Uterus (tissue), 4 donors: ENCODE data around the gene GLS. TPM values are rescaled to one million over a fixed set of nuclear protein-coding genes. Genes with fewer than 3 reads are reported as not detected.
"Not testable (repeated sequence)": the region's sequence is repeated elsewhere in the genome, so short reads cannot be mapped to it uniquely, and the experiment has no call there.

Source experiments
- DNase-seq, 2 donors: peaks; one replicate each; pipeline ENCODE4 v3.0.0-alpha.2; 2019 to 2020
- H3K27ac ChIP-seq, 2 donors: fragments of 200-600 bp; sonication (generic); 1 replicate in 1 of 2; 2 replicates in 1 of 2; pipeline ENCODE4 v1.5.1; 2016 to 2018
- H3K27me3 ChIP-seq, 2 donors: fragments of 200-600 bp; sonication (generic); one replicate each; pipeline ENCODE4 v1.5.1; 2018 to 2019; ENCODE audit warnings: control low read depth in 1 of 2
- H3K36me3 ChIP-seq, 2 donors: fragments of 200-600 bp; sonication (generic); one replicate each; pipeline ENCODE4 v1.5.1; 2019; ENCODE audit warnings: control low read depth in 1 of 2
- H3K4me1 ChIP-seq, 2 donors: fragments of 200-600 bp; sonication (generic); one replicate each; pipeline ENCODE4 v1.5.1; 2018 to 2019; ENCODE audit warnings: control low read depth in 1 of 2
- H3K4me3 ChIP-seq, 2 donors: fragments of 200-600 bp; sonication (generic); 1 replicate in 1 of 2; 2 replicates in 1 of 2; pipeline ENCODE4 v1.5.1; 2018 to 2019; ENCODE audit warnings: mild to moderate bottlenecking in 1 of 2
- H3K9me3 ChIP-seq, 2 donors: fragments of 200-600 bp; sonication (generic); one replicate each; pipeline ENCODE4 v1.5.1; 2019; ENCODE audit warnings: control low read depth in 1 of 2
- POLR2A ChIP-seq, 2 donors: fragments of 450-650 bp; IDR thresholded peaks; one replicate each; pipeline ENCODE4 v1.6.1; 2016; ENCODE audit warnings: antibody characterized with exemption in 2 of 2, mild to moderate bottlenecking in 1 of 2, moderate library complexity in 1 of 2
- intact Hi-C: fragments of 100-400 bp; cut with DNase I; formaldehyde crosslinking; loops from one replicate; pipeline ENCODE4 v1.15.1; 2023; ENCODE audit warnings: low total_unique reads
- total RNA-seq, 4 donors: library from RNA; depleted of rRNA in 3 of 4; stranded (reverse); fragments of >200 nt in 3 of 4; gene quantifications; one replicate each; pipeline versions ENCODE4 v1.1.0 to v1.2.4, GENCODE V29; 2014 to 2023
- TF ChIP-seq, protein P1 (sequence below), 4 experiments: fragments of 200-600 bp in 2 of 4; fragments of 450-650 bp in 2 of 4; sonication (generic) in 2 of 4; IDR thresholded peaks; one replicate each; pipeline ENCODE4 v1.5.1; 2016 to 2019; ENCODE audit warnings: antibody characterized with exemption in 4 of 4, mild to moderate bottlenecking in 2 of 4, moderate library complexity in 1 of 4
- donor health status: DM: yes; HTN: yes; CAD: no.

GLS gene
- total RNA-seq, 4 donors from 2014 or later, result 89.7 to 202 (median 156) TPM

DNA sequence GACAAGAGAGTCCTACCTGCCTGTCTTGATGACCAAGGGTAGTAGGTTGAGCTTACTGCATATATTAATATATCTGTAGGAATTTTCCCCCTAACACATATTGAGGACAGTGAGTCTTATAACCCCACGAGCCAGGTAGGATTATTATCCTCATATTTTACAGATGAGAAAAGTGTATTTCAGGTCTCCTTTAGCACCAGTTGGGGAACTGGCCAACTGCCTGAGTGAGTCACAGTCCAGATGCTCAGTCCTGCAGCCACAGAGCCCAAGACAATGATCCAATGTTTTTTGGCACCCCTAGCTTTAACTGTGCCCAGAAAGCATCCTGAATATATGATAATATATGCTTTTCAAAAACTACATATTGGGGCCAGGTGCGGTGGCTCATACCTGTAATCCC, 30.8 kb upstream of the GLS start:
- no peak overlapping the region for H3K4me3 ChIP-seq
- no peaks in the 10 kb centered on the region for H3K27me3 ChIP-seq
- H3K4me1 ChIP-seq, result no peaks in the 10 kb centered on the region
- no peaks in the 10 kb centered on the region for H3K36me3 ChIP-seq
- no peak for DNase-seq
- no peak overlapping the region for H3K27ac ChIP-seq
- H3K9me3 ChIP-seq, result no peaks in the 10 kb centered on the region
- intact Hi-C loops, result no loop called here
- no peak for TF ChIP-seq POLR2A (IDR thresholded peaks at IDR 0.05)
- TF ChIP-seq, protein P1, sequence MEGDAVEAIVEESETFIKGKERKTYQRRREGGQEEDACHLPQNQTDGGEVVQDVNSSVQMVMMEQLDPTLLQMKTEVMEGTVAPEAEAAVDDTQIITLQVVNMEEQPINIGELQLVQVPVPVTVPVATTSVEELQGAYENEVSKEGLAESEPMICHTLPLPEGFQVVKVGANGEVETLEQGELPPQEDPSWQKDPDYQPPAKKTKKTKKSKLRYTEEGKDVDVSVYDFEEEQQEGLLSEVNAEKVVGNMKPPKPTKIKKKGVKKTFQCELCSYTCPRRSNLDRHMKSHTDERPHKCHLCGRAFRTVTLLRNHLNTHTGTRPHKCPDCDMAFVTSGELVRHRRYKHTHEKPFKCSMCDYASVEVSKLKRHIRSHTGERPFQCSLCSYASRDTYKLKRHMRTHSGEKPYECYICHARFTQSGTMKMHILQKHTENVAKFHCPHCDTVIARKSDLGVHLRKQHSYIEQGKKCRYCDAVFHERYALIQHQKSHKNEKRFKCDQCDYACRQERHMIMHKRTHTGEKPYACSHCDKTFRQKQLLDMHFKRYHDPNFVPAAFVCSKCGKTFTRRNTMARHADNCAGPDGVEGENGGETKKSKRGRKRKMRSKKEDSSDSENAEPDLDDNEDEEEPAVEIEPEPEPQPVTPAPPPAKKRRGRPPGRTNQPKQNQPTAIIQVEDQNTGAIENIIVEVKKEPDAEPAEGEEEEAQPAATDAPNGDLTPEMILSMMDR (IDR thresholded peaks at IDR 0.05), result no peak

DNA sequence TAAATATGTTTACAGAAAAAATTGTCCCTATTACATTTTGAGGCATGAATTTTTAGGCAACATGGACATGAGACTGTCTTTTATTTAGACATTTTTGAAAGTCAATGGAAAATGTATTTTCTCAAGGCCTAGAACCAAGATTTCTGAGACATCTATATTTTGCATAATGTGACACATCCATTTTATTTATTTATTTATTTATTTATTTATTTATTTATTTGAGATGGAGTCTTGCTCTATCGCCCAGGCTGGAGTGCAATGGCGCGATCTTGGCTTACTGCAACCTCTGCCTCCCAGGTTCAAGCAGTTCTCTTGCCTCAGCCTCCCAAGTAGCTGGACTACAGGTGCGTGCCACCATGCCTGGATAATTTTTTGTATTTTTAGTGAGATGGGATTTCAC, 27.6 kb upstream of the GLS start:
- H3K9me3 ChIP-seq, intact Hi-C loops, DNase-seq, H3K4me3 ChIP-seq, H3K27ac ChIP-seq, H3K36me3 ChIP-seq, H3K4me1 ChIP-seq, H3K27me3 ChIP-seq: not testable (repeated sequence)

DNA sequence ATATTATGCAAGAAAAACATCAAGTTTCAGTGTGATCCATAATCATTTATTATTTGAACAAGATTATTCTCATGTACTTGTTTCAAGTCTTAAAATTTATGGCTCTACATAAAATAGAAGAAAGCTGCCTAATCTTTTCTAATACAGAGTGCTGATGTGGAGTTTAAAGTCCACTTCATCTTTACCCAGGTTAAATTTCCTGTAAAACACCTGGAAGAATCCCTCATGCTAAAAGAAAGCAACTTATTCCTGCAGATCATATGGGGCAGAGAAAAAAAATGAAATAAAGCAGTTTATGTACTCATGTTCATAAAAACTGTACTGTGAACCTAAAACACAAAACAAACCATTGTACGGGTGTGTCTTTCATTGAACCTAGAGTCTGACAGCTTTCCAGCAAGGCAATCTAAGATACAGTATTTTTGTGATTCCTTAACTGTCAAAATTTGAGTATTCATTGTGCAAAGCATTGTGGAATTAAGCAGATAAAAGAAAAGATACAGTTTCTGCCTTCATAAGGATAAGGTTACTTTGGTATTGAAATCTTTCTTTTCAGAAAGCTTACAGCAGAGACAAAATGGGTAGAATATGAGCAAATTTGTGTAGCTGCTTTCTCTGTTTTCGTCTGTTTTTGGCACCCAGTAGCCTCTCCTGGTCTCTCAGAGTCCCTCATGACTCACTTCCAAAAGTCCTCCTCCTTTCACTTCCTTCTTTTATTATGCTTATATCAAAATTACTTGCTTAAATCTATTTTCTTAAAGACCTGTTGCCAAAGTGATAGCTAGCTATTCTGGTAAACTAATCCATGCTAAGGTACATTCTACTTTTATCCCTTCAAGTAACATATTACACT, 26.9 kb upstream of the GLS start:
- H3K9me3 ChIP-seq, result no peaks in the 10 kb centered on the region
- intact Hi-C loops, result no loop called here
- no peaks in the 10 kb centered on the region for H3K27me3 ChIP-seq
- no peak overlapping the region for H3K27ac ChIP-seq
- no peak for DNase-seq
- no peak overlapping the region for H3K4me3 ChIP-seq
- no peaks in the 10 kb centered on the region for H3K36me3 ChIP-seq
- no peaks in the 10 kb centered on the region for H3K4me1 ChIP-seq
- TF ChIP-seq, protein P1 (IDR thresholded peaks at IDR 0.05), result no peak
- TF ChIP-seq POLR2A (IDR thresholded peaks at IDR 0.05), result no peak

DNA sequence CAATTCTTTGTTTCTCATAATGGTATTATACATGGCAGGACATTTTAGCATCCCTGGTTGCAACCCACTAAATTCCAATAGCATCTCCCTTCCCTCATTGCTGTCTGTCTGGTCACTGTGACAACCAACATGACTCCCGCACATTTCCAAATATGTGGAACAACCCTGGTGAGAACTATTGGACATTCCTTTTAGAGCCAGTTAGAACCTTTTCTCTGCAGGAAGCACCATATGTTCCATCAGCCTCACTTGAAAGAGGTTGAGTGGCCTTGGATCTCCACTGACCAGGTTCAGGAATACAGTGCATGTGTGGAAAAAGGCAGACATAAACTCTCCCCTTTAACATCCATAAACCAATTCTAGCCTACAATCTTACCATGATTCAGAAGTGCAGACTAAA, 25.9 kb upstream of the GLS start:
- Histone ChIP-seq H3K27me3 (no peaks in the 10 kb centered on the region), H3K9me3 (no peaks in the 10 kb centered on the region), H3K4me3 (no peak overlapping the region), H3K4me1 (no peaks in the 10 kb centered on the region), H3K36me3 (no peaks in the 10 kb centered on the region), H3K27ac (no peak overlapping the region)
- TF ChIP-seq, protein P1 (IDR thresholded peaks at IDR 0.05), result no peak
- no peak for TF ChIP-seq POLR2A (IDR thresholded peaks at IDR 0.05)
- intact Hi-C loops, result no loop called here
- no peak for DNase-seq

DNA sequence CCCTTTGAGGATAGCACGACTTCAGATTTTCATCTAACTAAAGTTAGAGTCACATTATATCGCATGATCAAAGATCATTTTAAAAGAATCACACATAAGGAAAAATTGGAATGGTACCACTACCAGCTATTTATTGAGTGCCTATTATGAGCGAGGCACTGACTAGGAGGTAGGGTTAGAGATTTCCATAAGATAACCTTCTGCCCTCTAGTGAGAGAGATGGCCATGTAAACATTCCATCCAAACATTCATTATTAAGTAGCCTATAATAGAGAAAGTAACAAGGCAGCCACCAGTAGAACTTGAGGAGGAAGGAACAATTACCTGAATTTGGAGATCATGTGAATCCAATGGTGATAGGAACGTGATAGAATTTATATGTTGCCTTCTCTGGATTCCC, 25.4 kb upstream of the GLS start:
- TF ChIP-seq, protein P1 (IDR thresholded peaks at IDR 0.05), result no peak
- TF ChIP-seq POLR2A (IDR thresholded peaks at IDR 0.05), result no peak
- Histone ChIP-seq H3K9me3 (no peaks in the 10 kb centered on the region), H3K4me3 (no peak overlapping the region), H3K4me1 (no peaks in the 10 kb centered on the region), H3K36me3 (no peaks in the 10 kb centered on the region), H3K27ac (no peak overlapping the region), H3K27me3 (no peaks in the 10 kb centered on the region)
- intact Hi-C loops, result no loop called here
- no peak for DNase-seq
